Measurements from ENCODE around the gene MANBA.

Gene MANBA

DNA sequence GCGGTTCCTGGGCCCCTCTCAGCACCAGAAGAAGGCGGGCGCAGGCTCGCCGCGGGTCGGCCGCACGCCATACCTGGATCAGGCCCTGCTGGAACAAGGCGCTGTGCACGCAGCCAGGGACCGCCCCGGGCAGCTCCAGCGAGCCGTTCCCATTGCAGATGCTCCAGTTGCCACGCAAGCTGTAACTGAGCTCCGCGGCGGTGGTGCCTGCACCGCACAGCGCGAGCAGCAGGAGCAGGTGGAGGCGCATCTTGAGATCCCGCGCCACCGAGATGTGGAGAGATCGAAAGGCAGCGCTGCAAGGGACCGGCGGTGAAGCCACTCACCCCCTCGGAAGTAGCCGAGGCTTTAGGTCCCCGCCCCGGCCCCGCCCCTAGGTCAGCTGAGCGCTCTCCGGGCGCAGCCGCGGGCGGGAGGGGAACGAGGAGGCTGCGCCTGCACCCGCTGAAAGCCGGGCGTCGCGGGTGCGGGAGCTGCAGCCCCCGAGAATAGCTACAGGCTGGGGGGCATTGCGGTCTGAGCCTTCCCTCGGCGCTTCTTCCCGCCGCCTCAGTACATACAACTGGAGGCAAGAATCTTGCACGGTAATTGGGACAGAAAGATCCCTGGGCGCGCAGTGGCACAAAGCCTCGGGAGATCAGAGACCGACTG is at the start of gene MANBA:
Gene MANBA (minus strand): TSS at position 324 of the 651 bp plus-strand sequence. CDS start 74 bp downstream, at position 250.
- Mint-ChIP-seq H3K36me3 (peaks cover 4% of the 10 kb centered on the region), H3K9me3 (no peaks in the 10 kb centered on the region), H3K27ac (peak within 1 kb of the TSS; percentile 86), H3K4me1 (peaks cover 42% of the 10 kb centered on the region), H3K27me3 (no peaks in the 10 kb centered on the region), H3K4me3 (peak within 1 kb of the TSS; percentile 95)

DNA sequence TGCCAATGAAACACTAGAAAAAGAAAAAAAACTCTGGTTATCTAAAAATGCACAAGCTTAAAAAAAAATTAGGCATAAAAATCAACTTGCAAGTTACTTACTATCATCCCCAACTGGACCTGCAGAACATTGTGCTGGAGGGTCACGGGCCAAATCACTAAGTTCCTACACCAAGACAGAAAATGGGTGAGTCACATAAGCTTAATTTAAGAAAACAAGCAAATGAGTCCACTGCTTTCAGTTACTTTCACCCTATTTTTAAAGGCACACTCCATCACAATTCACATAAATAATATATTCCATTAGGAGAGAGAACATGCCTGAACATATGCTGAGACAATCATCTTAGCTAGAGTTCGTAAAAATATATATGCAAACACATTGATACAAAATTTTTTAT is 48.9 kb upstream of the MANBA start:
- peaks cover 85% of the 10 kb centered on the region for H3K4me1 Mint-ChIP-seq
- H3K4me3 Mint-ChIP-seq, result peak overlapping the region; percentile 72

DNA sequence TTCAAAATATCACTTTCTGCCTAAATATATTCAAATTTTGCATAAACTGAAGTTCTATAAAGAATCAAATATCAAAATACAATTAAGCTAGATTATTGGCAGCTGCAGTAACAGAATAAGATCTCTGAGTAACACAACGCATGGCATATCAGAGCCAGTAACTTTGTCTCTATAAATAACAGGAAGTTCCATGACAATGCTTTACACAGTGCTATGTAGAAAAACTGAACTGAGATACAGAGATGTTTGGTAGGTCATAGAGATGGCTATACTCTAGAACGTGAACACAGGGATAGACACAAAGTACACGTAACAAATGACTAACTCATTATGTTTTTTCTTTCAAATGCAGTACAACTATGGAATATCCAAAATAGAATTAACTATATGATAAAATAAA is 48.4 kb upstream of the MANBA start:
- H3K36me3 Mint-ChIP-seq, result peaks cover 27% of the 10 kb centered on the region
- no peaks in the 10 kb centered on the region for H3K27me3 Mint-ChIP-seq
- no peaks in the 10 kb centered on the region for H3K9me3 Mint-ChIP-seq
- H3K4me1 Mint-ChIP-seq, result peaks cover 80% of the 10 kb centered on the region
- H3K27ac Mint-ChIP-seq, result peak overlapping the region; percentile 25
- peak overlapping the region; percentile 51 for H3K4me3 Mint-ChIP-seq

More for the DNA sequence above, 48.9 kb upstream of the MANBA start:
- H3K36me3 Mint-ChIP-seq, result peaks cover 29% of the 10 kb centered on the region
- no peaks in the 10 kb centered on the region for H3K9me3 Mint-ChIP-seq
- H3K27me3 Mint-ChIP-seq, result no peaks in the 10 kb centered on the region
- peak overlapping the region; percentile 46 for H3K27ac Mint-ChIP-seq

DNA sequence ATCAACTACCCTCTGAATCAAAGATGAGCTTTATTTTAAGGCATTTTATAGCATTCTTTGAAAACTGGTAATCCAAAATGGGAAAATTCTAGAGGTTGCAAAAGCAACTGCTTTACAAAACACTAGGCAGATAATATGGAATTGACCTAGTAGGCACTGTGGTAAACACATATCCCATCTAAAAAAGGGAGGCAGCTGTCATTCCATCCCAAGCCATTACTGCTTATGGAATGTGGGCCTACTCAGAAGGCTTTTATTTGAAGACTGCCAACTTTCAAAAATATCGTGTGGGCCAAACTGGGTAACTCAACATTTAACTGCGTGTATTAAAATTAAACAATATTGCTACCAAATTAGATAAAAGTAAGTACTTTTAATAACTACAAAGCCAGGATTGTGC is 47.2 kb upstream of the MANBA start:
- Mint-ChIP-seq H3K4me3 (no peak overlapping the region), H3K9me3 (no peaks in the 10 kb centered on the region), H3K36me3 (peaks cover 28% of the 10 kb centered on the region), H3K27ac (peak overlapping the region; percentile 65), H3K4me1 (peaks cover 76% of the 10 kb centered on the region), H3K27me3 (no peaks in the 10 kb centered on the region)

DNA sequence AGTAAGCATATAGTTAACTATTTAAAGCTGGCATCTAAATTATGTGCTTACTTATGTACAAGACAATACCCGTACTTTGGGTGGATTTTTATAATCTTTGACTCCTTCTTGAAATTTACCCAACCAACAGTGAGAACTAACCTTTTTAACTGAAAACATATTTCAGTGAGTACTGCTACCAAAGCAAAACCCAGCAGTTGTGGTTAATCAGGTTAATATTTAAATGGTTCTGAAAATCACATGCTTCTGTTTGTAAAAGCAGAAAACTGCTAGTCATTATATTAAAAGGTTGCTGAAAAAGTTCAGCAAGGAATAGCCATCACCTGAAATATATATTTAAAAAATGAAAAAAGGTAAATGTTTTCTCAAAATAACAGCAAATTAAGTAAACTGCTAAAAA is 46.6 kb upstream of the MANBA start:
- no peak overlapping the region for H3K4me3 Mint-ChIP-seq
- H3K4me1 Mint-ChIP-seq, result peaks cover 73% of the 10 kb centered on the region
- H3K27ac Mint-ChIP-seq, result no peak overlapping the region
- H3K36me3 Mint-ChIP-seq, result peaks cover 28% of the 10 kb centered on the region
- H3K27me3 Mint-ChIP-seq, result no peaks in the 10 kb centered on the region
- no peaks in the 10 kb centered on the region for H3K9me3 Mint-ChIP-seq

DNA sequence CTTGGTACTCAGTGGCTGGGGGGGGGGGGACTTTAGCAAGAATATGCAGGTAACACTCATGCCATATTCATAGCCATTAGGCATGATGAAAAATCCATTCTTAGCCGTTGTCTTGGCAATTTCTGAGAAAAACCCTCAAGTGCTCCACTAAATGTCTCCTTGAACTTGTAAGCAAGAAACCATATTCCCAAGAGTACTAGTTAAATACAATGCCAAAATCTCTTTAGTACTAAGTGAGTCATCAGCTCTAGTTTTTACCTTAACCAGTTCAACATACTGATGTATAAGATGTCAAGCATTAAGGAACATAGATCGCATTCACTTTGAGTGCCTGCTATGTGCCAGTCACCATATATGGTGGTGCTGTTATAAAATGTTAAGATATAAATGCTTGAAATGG is 39.0 kb upstream of the MANBA start:
- no peaks in the 10 kb centered on the region for H3K9me3 Mint-ChIP-seq

DNA sequence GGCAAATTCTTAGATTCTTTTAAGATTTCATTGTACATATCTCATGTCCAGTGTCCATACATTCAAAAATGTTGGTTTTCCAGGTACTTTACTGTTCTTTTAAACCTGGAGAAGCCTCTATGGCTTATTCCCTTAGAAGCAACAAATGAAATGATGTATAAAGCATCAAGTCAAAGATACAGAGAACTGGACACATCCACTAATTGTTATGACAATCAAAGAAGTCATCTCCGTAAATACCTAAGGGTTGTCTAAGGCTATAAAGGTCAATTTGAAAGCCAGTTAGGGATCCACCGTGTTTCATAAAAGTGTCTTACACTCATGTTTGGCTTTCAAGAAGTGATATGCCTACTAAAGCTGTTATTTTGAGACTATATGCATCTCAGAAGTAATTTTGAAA is 34.2 kb upstream of the MANBA start:
- no peaks in the 10 kb centered on the region for H3K27me3 Mint-ChIP-seq
- H3K27ac Mint-ChIP-seq, result peak overlapping the region; percentile 32
- peaks cover 47% of the 10 kb centered on the region for H3K4me1 Mint-ChIP-seq
- H3K9me3 Mint-ChIP-seq, result peaks cover 6% of the 10 kb centered on the region
- H3K4me3 Mint-ChIP-seq, result no peak overlapping the region
- H3K36me3 Mint-ChIP-seq, result peaks cover 59% of the 10 kb centered on the region

More for the DNA sequence above, 39.0 kb upstream of the MANBA start:
- no peak overlapping the region for H3K27ac Mint-ChIP-seq
- H3K4me3 Mint-ChIP-seq, result no peak overlapping the region
- H3K36me3 Mint-ChIP-seq, result peaks cover 47% of the 10 kb centered on the region
- no peaks in the 10 kb centered on the region for H3K27me3 Mint-ChIP-seq
- peaks cover 44% of the 10 kb centered on the region for H3K4me1 Mint-ChIP-seq

DNA sequence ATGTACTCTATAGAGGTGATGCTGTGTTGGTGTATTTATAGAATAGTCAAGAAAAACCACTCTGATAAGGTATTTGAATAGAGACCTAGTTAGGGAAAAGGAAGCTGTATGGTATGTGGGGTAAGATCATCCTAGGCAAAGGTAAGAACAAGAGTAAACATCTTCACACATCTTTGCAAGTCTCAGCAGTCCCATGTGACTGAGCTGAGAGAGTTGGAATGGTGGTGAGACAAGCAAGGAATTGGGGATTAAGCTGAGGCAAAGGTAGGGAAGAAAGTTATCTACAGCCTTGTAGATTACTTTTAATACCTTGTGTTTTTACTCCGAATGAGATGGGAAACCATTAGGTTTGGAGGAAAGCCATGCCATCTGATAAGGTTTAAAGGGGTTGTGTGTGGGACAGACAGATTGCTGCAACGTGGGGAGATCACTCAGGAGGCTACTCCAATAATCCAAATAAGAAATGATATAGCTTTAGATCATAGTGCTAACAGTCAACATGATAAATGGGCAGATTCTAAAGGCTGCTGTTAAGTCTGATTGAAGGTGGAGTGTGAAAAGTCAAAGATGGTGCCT is 31.7 kb upstream of the MANBA start:
- no peak overlapping the region for H3K4me3 Mint-ChIP-seq
- no peaks in the 10 kb centered on the region for H3K27me3 Mint-ChIP-seq
- H3K9me3 Mint-ChIP-seq, result peaks cover 13% of the 10 kb centered on the region
- peak overlapping the region; percentile 31 for H3K27ac Mint-ChIP-seq
- H3K36me3 Mint-ChIP-seq, result peaks cover 47% of the 10 kb centered on the region
- peaks cover 48% of the 10 kb centered on the region for H3K4me1 Mint-ChIP-seq

DNA sequence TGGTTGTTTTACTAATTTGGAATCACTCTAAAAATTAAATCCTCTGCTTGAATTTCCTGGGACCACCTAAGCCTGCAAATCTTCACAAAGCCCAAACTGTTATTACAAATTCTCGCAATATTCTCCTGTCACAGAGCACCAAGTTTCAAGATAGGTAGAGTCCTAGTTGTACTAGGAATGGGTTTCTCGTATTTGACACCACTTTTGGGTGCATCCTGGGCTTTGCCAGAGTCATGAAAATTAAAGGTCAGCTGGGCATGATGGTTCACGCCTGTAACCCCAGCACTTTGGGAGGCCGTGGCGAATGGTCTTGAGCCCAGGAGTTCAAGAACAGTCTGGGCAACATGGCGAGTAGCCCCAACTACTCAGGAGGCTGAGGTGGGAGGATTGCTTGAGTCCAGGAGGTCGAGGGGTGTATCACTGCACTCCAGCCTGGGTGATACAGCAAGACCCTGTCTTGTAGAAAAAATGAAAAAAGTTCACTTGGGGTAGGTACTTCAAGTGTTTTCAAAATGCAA is 30.6 kb upstream of the MANBA start:
- H3K36me3 Mint-ChIP-seq, result peaks cover 40% of the 10 kb centered on the region
- peaks cover 13% of the 10 kb centered on the region for H3K9me3 Mint-ChIP-seq
- no peak overlapping the region for H3K4me3 Mint-ChIP-seq
- H3K4me1 Mint-ChIP-seq, result peaks cover 45% of the 10 kb centered on the region
- H3K27me3 Mint-ChIP-seq, result no peaks in the 10 kb centered on the region
- peak overlapping the region; percentile 69 for H3K27ac Mint-ChIP-seq

DNA sequence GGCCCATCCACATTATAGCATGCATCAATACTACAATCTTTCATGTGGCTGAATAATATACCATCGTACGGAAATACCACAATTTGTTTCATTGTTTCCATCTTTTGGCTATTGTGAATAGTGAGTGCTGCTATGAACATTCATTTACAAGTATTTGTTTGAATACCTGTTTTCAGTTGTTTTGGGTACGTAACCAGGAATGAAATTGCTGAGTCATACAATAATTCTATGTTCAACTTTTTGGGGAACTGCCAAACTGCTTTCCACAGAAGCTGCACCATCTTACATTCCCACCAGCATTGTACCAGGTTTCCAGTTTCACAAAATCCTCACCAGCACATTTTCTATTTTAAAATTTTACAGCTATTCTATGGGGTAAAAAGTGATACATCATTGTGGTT is 28.5 kb upstream of the MANBA start:
- peaks cover 20% of the 10 kb centered on the region for H3K36me3 Mint-ChIP-seq
- peaks cover 13% of the 10 kb centered on the region for H3K9me3 Mint-ChIP-seq
- no peaks in the 10 kb centered on the region for H3K27me3 Mint-ChIP-seq
- H3K4me1 Mint-ChIP-seq, result peaks cover 36% of the 10 kb centered on the region
- no peak overlapping the region for H3K4me3 Mint-ChIP-seq
- peak overlapping the region; percentile 80 for H3K27ac Mint-ChIP-seq

DNA sequence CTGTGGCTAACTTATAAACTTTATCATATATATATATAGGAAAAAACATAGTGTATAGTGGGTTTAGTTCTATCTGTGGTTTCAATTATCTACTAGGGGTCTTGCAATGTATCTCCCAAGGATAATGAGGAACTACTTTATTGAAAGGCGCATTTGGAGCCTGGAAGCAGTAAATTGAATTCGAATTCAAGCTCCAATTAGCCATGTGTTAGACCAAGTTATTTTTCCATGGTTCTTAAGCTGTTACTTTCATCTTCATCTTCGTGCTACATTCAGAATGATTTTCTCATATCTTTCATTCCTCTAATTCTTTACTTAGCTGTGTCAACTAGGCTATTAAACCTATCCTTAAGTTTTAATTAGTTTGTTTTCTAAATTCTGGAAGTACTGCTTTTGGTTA is 27.2 kb upstream of the MANBA start:
- H3K9me3 Mint-ChIP-seq, result peaks cover 13% of the 10 kb centered on the region
- H3K4me1 Mint-ChIP-seq, result peaks cover 30% of the 10 kb centered on the region
- H3K4me3 Mint-ChIP-seq, result no peak overlapping the region
- no peaks in the 10 kb centered on the region for H3K27me3 Mint-ChIP-seq
- H3K27ac Mint-ChIP-seq, result peak overlapping the region; percentile 41
- peaks cover 13% of the 10 kb centered on the region for H3K36me3 Mint-ChIP-seq

DNA sequence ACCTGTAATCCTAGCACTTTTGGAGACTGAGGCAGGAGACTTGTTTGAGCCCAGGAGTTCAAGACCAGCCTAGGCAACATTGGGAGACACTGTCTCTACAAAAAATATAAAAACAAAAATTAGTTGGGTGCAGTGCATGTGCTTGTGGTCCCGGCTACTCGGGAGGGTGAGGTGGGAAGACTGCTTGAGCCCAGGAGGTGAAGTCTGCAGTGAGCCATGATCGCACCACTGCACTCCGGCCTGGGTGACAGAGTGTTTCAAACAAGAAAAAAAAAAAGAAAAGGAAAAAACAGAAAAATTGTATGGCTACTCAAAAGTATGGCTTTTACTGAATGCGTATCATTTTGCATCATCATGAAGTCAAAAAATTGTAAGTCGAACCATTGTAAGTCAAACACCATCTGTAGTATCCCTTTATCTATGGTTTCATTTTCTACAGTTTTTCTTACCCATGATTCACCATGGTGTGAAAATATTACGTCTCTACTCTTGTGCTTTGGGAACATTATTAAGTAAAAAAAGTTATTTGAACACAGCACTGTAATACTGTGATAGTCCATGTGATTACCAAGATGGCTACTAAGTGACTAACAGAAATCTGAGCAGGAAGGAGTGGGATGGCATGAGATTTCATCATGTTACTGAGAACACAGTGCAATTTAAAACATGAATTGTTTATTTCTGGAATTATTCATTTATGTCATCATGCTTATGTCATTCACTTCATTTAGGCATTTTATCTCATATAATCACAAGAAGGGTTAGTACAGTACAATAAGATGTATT is 26.5 kb upstream of the MANBA start:
- no peak overlapping the region for H3K4me3 Mint-ChIP-seq
- H3K9me3 Mint-ChIP-seq, result peaks cover 10% of the 10 kb centered on the region
- H3K27me3 Mint-ChIP-seq, result no peaks in the 10 kb centered on the region
- peaks cover 24% of the 10 kb centered on the region for H3K4me1 Mint-ChIP-seq
- H3K27ac Mint-ChIP-seq, result peak overlapping the region; percentile 6
- H3K36me3 Mint-ChIP-seq, result peaks cover 8% of the 10 kb centered on the region

DNA sequence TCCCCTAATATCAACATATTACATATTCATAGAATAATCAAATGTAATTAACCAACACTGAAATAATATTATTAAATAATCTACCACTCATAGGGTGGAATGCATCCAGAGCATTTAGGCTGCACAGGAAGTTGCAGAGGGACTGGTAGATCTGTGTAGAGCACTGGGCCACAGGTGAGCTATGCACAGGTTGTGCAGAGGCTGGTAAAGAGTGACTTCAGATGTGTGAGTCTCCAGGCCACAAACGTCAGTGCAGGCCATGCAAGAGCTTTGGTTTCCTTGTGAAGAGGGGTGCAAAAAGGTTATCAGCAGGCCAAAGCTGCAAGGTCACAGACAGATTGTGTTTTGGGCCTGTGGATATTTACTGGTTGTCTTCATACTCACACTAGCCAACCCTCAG is 25.5 kb upstream of the MANBA start:
- peaks cover 7% of the 10 kb centered on the region for H3K9me3 Mint-ChIP-seq
- H3K27ac Mint-ChIP-seq, result no peak overlapping the region
- H3K4me3 Mint-ChIP-seq, result no peak overlapping the region
- H3K36me3 Mint-ChIP-seq, result peaks cover 2% of the 10 kb centered on the region
- peaks cover 21% of the 10 kb centered on the region for H3K4me1 Mint-ChIP-seq
- H3K27me3 Mint-ChIP-seq, result no peaks in the 10 kb centered on the region

DNA sequence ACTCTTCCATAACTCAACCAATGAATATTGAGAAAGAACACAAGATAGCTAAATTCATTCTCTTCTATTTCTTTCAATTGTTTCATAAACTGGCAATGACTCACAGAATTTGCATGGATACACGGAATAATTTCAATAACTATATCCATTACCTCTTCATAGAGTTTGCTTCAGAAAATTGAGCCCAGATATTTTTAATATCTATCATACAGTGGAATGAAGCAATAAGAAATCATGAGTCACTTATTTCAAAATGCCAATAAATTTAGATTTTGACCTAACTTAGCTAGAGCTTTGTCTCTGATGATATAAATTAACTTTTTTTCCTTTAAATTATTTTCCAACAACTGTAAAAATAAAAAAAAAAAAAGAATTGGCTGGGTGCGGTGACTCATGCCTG is 22.2 kb upstream of the MANBA start:
- no peaks in the 10 kb centered on the region for H3K27me3 Mint-ChIP-seq
- H3K9me3 Mint-ChIP-seq, result no peaks in the 10 kb centered on the region
- H3K36me3 Mint-ChIP-seq, result no peaks in the 10 kb centered on the region
- peaks cover 5% of the 10 kb centered on the region for H3K4me1 Mint-ChIP-seq
- H3K27ac Mint-ChIP-seq, result no peak overlapping the region
- H3K4me3 Mint-ChIP-seq, result no peak overlapping the region

DNA sequence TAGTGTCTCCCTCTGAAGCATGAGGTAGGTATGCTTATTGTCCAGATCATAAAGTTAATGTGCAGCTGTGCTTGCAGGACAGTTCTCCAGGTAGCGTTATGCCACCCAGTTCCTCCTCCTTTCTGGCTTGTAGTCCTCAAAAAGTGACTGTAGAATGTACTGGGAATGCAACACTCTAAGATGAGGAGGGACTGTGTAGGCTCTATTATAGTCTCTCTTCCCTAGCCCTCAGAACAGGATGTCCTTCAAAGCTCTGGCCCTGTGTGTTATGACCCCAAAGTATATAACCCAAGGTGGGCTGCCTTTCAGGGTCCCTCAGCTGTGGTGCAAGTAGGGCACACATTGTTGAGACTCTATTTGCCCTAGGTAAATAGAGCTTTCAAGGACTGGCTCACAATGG is 20.8 kb upstream of the MANBA start:
- Mint-ChIP-seq H3K27me3 (no peaks in the 10 kb centered on the region), H3K4me1 (no peaks in the 10 kb centered on the region), H3K27ac (no peak overlapping the region), H3K36me3 (no peaks in the 10 kb centered on the region), H3K4me3 (no peak overlapping the region), H3K9me3 (no peaks in the 10 kb centered on the region)

Measured in activated naive CD4-positive, alpha-beta T cell treated with anti-CD3 and anti-CD28 coated beads, Interleukin-2, amount 50 U/mL, for 24 hours (primary cell).